Measurements from ENCODE around the gene CISD3.
A peak's percentile ranks its signal among the peaks of the same experiment; 100 is the strongest.

The CISD3 gene

DNA sequence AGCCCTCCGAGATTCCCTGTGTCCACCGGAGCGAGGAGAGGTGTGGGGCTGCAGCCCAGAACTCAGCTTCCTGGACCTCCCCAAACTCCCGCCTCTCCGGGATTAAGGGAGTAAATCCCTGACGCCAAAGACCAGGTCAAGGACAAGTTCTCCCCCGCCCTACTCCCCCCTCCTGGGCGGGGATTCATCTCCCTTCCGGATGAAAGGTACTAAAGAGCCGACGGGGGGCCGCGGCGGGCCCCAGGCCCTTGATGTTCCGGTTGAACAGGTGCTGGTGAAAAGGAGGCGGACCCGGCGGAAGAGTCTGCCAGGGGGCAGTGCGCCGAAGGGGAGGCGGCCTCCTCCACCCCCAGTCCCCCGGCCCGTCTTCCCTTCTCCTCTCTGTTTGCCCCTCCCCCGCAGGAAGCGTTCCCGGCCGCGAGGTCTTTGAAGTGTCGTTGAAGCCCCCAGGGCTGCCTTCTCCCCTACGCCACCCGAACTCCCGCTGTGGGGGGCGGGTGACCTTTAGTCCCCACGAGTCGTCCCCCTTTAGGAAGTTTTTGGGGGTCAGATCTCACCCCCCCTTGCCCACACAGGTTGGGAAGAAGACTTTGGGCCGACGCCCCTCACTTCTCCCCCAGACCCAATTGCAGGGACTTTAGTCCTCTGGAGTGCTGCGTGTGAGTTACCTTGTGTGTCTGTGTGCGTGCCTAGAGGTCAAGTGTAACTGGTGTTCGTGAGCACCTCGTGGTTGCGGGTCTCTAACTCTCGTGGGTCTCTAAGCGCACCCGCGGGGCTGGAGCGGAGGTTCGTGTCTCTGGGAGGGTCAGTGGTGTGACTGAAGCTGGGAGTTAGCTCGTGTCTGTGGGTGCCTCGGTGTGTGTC is 26.2 kb upstream of the CISD3 start:
- peak in 1 of 2 donors; percentile 41 for DNase-seq (ENCODE audit: low read depth in 2 of 2)
- peak overlapping the region; percentile 77 to 79 for H3K4me3 ChIP-seq (replicated peaks in 1 of 2; ENCODE audit: low read depth in 2 of 2, low read length in 2 of 2)
- TF ChIP-seq, protein P1, sequence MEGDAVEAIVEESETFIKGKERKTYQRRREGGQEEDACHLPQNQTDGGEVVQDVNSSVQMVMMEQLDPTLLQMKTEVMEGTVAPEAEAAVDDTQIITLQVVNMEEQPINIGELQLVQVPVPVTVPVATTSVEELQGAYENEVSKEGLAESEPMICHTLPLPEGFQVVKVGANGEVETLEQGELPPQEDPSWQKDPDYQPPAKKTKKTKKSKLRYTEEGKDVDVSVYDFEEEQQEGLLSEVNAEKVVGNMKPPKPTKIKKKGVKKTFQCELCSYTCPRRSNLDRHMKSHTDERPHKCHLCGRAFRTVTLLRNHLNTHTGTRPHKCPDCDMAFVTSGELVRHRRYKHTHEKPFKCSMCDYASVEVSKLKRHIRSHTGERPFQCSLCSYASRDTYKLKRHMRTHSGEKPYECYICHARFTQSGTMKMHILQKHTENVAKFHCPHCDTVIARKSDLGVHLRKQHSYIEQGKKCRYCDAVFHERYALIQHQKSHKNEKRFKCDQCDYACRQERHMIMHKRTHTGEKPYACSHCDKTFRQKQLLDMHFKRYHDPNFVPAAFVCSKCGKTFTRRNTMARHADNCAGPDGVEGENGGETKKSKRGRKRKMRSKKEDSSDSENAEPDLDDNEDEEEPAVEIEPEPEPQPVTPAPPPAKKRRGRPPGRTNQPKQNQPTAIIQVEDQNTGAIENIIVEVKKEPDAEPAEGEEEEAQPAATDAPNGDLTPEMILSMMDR (IDR thresholded peaks at IDR 0.05; ENCODE audit: low read depth, low read length) = no peak

DNA sequence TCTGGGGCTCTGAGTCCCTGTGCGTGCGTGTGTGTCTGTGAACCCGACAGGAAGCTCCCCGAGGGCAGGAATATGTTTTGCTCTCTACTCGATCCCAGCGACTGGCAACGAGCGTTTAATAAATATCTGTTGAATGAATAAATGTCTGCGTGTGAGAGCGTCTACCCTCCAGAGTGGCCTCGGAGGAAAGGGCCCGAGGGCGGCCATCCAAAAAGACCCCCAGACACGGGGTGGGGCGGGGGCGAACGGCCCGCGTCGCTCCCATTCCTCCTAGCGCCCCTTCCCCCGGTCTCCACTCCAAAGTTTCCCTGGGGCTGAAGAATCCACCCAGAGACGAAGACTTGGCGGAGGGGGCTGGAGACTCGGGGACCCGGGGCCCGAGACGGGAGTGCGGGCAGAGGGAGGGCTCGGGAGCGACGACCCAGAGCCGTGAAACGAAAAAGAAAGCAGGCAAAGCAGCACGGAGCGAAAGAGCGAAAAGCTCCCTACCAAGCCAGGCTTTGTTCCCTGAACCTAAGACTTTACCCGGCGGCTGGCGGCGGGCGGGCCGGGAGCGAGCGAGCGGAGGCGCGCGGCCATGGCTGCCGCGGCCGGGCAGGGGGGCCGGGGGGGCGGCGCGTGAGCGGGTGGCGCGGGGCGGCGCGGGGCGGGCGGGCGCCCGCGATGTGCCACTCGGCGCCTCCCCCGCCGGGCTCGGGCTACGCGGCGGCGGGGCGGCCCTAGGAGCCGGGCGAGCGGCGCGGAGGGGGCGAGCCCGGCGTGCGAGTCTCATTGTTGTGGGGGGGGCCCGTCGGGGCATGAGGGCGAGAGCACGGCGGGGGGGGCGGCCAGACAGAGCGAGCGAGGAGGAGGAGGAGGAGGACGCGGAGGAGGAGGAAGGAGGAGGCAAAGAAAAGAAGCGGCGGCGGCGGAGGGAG is 25.3 kb upstream of the CISD3 start, which contains the start of gene MLLT6:
TSS of gene MLLT6 (plus strand) at position 668 of the 917 bp plus-strand sequence. CDS start 360 bp downstream, outside the sequence.
- TF ChIP-seq, protein P1 (IDR thresholded peaks at IDR 0.05; ENCODE audit: low read depth, low read length) = no peak
- DNase-seq (ENCODE audit: low read depth in 2 of 2) = peak; percentile 72 to 80
- peak within 1 kb of the TSS; percentile 77 to 84 for H3K4me3 ChIP-seq (replicated peaks in 1 of 2; ENCODE audit: low read depth in 2 of 2, low read length in 2 of 2)

GRCh38 chr17:38705523-38705802 is 24.7 kb upstream of the CISD3 start:
- H3K4me3 ChIP-seq (replicated peaks in 1 of 2; ENCODE audit: low read depth in 2 of 2, low read length in 2 of 2) = peak overlapping the region; percentile 77 to 84
- no peak for DNase-seq (ENCODE audit: low read depth in 2 of 2)
- TF ChIP-seq, protein P1 (IDR thresholded peaks at IDR 0.05; ENCODE audit: low read depth, low read length) = no peak

DNA sequence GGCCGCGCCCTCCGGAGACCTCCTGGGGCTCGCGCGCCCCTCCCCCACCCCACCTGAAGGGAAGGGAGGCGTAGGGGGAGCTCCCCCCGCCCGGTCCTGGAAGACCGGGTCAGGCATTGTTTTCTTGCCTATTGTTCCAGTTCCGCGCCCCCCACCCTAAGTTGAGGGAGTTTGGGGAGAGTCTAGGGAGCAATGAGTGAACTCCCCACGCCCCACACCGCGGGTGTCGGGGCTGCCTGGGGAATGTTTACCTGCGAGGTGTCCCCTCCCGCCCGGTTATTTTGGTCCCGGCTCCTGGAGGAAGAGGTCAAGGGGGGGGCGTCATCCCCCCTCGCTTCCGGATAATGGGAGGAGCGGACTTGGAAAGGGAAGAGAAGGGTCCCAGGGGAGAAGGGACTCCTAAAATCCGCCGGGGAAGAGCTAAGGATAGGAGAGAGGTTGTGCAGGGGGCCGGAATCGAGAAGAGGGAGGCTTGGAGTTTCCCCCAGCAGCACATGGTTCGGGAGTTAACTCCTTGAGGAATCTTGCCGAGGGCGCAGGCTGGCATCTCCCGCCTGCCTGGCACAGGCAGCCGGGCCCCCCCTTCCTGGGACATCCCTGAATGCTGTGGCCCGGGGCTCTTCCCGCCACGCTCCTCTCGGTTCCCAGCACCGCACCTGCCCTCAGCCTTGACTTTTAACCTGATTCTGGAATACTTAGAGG is 24.2 kb upstream of the CISD3 start:
- TF ChIP-seq, protein P1 (IDR thresholded peaks at IDR 0.05; ENCODE audit: low read depth, low read length) = no peak
- H3K4me3 ChIP-seq (replicated peaks in 1 of 2; ENCODE audit: low read depth in 2 of 2, low read length in 2 of 2) = peak overlapping the region; percentile 77 to 84
- peak; percentile 41 to 56 for DNase-seq (ENCODE audit: low read depth in 2 of 2)

- DNase-seq (ENCODE audit: low read depth in 2 of 2) = peak in 1 of 2 donors; percentile 28
- H3K4me3 ChIP-seq (replicated peaks in 1 of 2; ENCODE audit: low read depth in 2 of 2, low read length in 2 of 2) = peak overlapping the region; percentile 77 to 84
- TF ChIP-seq, protein P1 (IDR thresholded peaks at IDR 0.05; ENCODE audit: low read depth, low read length) = no peak
These were observed 23.5 kb upstream of the CISD3 start for GRCh38 chr17:38706505-38707216.
